HG02943 (cell line): ENCODE measurements around the gene FOXP1.

Experiments
- ATAC-seq: cut with Tn5 transposase; IDR thresholded peaks from one replicate; pipeline ENCODE4 v1.9.1; 2021; ENCODE audit warnings: mild to moderate bottlenecking, low read depth, moderate library complexity; ENCODE audit not compliant: unreplicated experiment

The FOXP1 gene

GRCh38 chr3:71566776-71567175 is 16.8 kb downstream of the FOXP1 start:
- ATAC-seq: no peak

- no peak for ATAC-seq
Measured at GRCh38 chr3:71565976-71566375, 17.6 kb downstream of the FOXP1 start.

GRCh38 chr3:71565316-71565715 is 18.2 kb downstream of the FOXP1 start:
- no peak for ATAC-seq

GRCh38 chr3:71564361-71564760 is 19.2 kb downstream of the FOXP1 start:
- ATAC-seq: peak; percentile 24

- peak; percentile 94 for ATAC-seq
Measured at GRCh38 chr3:71563827-71564226, 19.7 kb downstream of the FOXP1 start.

GRCh38 chr3:71562938-71563337 is 20.6 kb downstream of the FOXP1 start:
- ATAC-seq: no peak

GRCh38 chr3:71560665-71561064 is 22.9 kb downstream of the FOXP1 start:
- ATAC-seq: no peak

GRCh38 chr3:71559578-71560162 is 23.9 kb downstream of the FOXP1 start:
- ATAC-seq: no peak

- no peak for ATAC-seq
Measured at GRCh38 chr3:71559021-71559420, 24.5 kb downstream of the FOXP1 start.

- no peak for ATAC-seq
Measured at GRCh38 chr3:71554649-71555048, 28.9 kb downstream of the FOXP1 start.

- no peak for ATAC-seq
Measured at GRCh38 chr3:71551311-71551919, 32.1 kb downstream of the FOXP1 start.

GRCh38 chr3:71549951-71550350 is 33.6 kb downstream of the FOXP1 start:
- ATAC-seq: no peak

GRCh38 chr3:71548705-71549384 is 34.7 kb downstream of the FOXP1 start:
- ATAC-seq: peak; percentile 96

GRCh38 chr3:71547249-71548198 is 36.0 kb downstream of the FOXP1 start:
- ATAC-seq: no peak

- no peak for ATAC-seq
Measured at GRCh38 chr3:71546821-71547220, 36.7 kb downstream of the FOXP1 start.

- no peak for ATAC-seq
Measured at GRCh38 chr3:71545330-71545729, 38.2 kb downstream of the FOXP1 start.

GRCh38 chr3:71543371-71544016 is 40.0 kb downstream of the FOXP1 start:
- ATAC-seq: no peak

- peak; percentile 78 for ATAC-seq
Measured at GRCh38 chr3:71542521-71543370, 40.8 kb downstream of the FOXP1 start.

GRCh38 chr3:71541313-71541712 is 42.2 kb downstream of the FOXP1 start:
- ATAC-seq: no peak
